Measurements from ENCODE around the gene COL6A1.
"Not testable (repeated sequence)": the region's sequence is repeated elsewhere in the genome, so short reads cannot be mapped to it uniquely, and the experiment has no call there.

COL6A1 gene

DNA sequence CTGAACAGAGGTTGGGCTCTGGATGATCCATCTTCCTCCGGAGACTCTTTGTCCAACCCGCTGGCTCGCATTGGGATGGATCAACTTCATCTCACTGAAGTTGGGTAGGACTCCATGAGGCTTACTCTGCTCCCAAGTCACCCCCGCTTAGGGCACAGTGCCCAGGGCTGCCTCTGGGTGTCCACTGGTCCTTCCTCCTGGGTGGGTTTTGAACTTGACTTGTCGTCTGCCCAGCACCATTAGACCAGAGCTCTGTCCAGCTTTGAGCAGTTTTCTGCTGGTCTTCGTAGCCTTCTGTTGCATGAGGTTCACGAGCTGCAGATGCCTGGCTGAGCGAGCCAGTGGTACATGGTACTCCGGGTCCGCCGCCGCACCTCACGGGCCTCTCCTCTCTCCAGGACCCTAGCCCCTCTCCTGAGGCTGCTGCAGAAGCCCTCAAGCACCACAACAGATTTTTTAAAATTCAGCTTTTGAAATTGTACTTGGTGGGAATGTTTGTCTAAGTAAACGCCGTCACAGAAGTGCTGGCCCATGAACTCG, 33.8 kb upstream of the COL6A1 start:
- FAIRE-seq (no peak), DNase-seq (ENCODE audit: insufficient read length) (no peak)
- TF ChIP-seq POLR2A (IDR thresholded peaks at IDR 0.05; ENCODE audit: low read depth, low read length) (no peak), TAF1 (IDR thresholded peaks at IDR 0.05; ENCODE audit: borderline replicate concordance, low read depth, low read length) (no peak), POLR2AphosphoS5 (IDR thresholded peaks at IDR 0.05; ENCODE audit: low read depth, low read length) (no peak)

DNA sequence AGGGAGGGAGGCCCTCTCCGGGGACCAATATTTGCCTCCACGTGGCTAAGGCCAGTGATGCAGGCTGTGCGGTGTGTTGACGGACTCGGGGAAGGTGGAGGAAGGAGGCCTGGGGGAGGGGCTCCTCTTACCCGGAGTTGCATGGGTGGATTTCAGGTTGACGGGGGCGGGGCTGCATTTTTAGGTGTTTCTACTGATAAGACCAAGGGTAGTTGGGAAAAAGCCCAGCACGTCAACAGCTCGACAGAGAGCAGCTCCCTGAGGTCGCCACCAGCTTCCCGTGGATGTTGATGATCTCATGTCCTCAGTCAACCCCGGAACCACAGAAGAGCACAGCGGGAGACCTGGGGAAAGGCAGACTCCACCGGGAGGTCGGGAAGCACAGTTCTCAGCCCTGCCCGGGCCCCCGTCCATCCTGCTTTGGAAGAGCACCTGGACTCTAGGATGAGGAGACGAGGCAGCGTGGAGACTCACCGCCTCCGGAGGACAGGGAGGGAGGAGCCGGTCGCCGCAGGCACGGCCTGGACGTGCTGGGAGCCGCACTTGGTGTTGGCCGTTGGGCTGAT, 32.9 kb upstream of the COL6A1 start:
- FAIRE-seq: no peak
- TF ChIP-seq TAF1 (IDR thresholded peaks at IDR 0.05; ENCODE audit: borderline replicate concordance, low read depth, low read length) (no peak), POLR2AphosphoS5 (IDR thresholded peaks at IDR 0.05; ENCODE audit: low read depth, low read length) (no peak), POLR2A (IDR thresholded peaks at IDR 0.05; ENCODE audit: low read depth, low read length) (no peak)
- no peak for DNase-seq (ENCODE audit: insufficient read length)

DNA sequence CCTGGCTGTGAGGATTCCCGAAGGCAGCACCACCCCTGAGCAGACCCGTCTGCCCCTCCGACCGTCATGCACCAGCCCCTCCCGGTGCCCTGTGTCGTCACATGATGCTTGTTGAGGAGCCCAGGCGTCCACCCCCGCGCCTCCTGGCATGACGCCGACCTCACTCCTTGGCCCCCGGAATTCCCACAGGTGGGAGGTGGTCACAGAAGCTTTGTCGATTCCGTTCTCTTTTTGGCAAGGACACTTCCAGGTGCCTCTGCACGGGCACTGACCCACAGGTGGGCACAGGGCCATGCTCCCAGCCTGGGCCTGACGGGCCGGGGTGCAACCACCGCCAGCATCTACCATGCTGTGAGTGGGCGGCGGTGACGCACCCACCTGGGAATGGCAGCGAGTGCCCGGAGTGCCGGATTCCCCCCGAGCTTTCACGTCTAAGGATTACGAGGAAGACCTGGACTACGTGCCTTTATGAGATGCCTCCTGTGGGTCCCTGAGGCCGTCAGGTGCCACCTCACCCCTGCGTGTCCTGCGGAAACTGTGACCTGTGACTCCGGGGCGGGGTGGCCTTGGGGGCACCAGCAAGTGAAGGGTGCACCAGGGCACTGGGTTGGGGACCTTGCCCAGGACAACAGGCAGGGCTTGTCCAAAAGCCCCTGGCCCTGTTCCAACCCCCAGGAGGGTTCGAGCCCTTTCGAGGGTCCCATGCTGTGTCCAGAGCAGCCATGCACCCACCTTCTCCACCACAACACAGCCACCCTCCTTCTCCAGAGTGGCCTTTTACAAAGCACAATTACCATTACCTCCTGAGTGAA, 31.4 kb upstream of the COL6A1 start:
- DNase-seq (ENCODE audit: insufficient read length): no peak
- FAIRE-seq: no peak
- TF ChIP-seq POLR2A (IDR thresholded peaks at IDR 0.05; ENCODE audit: low read depth, low read length): no peak
- no peak for TF ChIP-seq TAF1 (IDR thresholded peaks at IDR 0.05; ENCODE audit: borderline replicate concordance, low read depth, low read length)
- no peak for TF ChIP-seq POLR2AphosphoS5 (IDR thresholded peaks at IDR 0.05; ENCODE audit: low read depth, low read length)

GRCh38 chr21:45950740-45951515, 30.6 kb upstream of the COL6A1 start:
- no peak for TF ChIP-seq POLR2A (IDR thresholded peaks at IDR 0.05; ENCODE audit: low read depth, low read length)
- TF ChIP-seq TAF1 (IDR thresholded peaks at IDR 0.05; ENCODE audit: borderline replicate concordance, low read depth, low read length): no peak
- no peak for TF ChIP-seq POLR2AphosphoS5 (IDR thresholded peaks at IDR 0.05; ENCODE audit: low read depth, low read length)
- no peak for FAIRE-seq
- no peak for DNase-seq (ENCODE audit: insufficient read length)

GRCh38 chr21:45951676-45952075, 29.9 kb upstream of the COL6A1 start:
- TF ChIP-seq POLR2A (IDR thresholded peaks at IDR 0.05; ENCODE audit: low read depth, low read length): no peak
- no peak for TF ChIP-seq TAF1 (IDR thresholded peaks at IDR 0.05; ENCODE audit: borderline replicate concordance, low read depth, low read length)
- no peak for DNase-seq (ENCODE audit: insufficient read length)
- FAIRE-seq: no peak

DNA sequence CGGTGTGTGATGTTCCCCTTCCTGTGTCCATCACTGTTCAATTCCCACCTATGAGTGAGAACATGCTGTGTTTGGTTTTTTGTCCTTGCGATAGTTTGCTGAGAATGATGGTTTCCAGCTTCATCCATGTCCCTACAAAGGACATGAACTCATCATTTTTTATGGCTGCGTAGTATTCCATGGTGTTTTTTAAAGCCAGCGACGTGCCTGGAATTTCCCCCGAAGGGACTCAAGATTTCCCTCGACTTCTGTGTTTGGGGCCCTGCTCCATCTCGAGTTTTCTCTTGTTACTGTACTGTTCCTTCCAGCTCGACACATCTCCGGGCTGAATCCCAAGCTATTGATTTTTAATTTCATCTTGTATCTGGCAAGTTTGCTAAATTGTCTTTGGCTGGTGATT, 29.0 kb upstream of the COL6A1 start:
- DNase-seq (ENCODE audit: insufficient read length); FAIRE-seq: not testable (repeated sequence)

DNA sequence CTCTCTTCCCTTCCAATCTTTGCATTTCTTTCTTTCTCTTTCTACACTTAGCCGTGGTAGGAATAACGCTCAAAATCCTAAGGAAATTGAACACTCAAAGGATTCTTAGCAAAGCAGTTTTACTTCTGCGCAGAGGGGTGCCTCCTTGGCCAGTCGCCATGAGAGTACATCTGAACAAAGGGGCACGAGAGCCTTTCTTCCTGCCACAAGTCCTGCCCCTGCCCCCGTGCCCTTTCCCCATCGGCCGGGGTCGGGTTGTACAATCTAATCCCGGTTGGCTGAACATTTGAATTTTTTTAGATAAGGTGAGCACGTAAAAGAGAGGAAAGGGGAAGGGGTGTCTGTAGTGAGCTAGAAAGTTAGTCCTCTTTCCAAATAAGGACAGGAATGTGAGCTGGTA, 28.6 kb upstream of the COL6A1 start:
- DNase-seq (ENCODE audit: insufficient read length): no peak
- no peak for FAIRE-seq
- no peak for TF ChIP-seq POLR2AphosphoS5 (IDR thresholded peaks at IDR 0.05; ENCODE audit: low read depth, low read length)
- TF ChIP-seq TAF1 (IDR thresholded peaks at IDR 0.05; ENCODE audit: borderline replicate concordance, low read depth, low read length): no peak
- no peak for TF ChIP-seq POLR2A (IDR thresholded peaks at IDR 0.05; ENCODE audit: low read depth, low read length)

DNA sequence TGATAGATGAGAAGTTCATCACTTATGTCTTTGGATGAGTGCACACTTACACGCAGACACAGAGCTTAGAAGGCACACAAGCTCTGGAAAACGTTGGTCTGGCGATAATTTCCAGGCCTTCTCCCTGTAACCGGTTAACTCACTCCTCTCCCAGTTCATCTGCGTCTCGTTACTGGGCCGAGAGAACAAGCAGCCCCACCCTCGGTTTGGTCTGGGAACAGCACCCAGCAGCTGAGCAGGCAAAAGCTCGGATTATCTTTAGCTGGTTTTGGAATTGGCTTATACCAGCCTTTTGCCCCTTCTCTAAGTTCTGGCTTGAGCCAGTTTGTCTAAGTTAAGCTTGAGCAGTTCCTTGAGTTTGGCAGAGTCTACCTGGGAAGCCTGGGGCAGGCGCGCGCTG, 27.3 kb upstream of the COL6A1 start:
- TF ChIP-seq TAF1 (IDR thresholded peaks at IDR 0.05; ENCODE audit: borderline replicate concordance, low read depth, low read length): no peak
- no peak for TF ChIP-seq POLR2A (IDR thresholded peaks at IDR 0.05; ENCODE audit: low read depth, low read length)
- no peak for TF ChIP-seq POLR2AphosphoS5 (IDR thresholded peaks at IDR 0.05; ENCODE audit: low read depth, low read length)
- no peak for DNase-seq (ENCODE audit: insufficient read length)
- FAIRE-seq: no peak

DNA sequence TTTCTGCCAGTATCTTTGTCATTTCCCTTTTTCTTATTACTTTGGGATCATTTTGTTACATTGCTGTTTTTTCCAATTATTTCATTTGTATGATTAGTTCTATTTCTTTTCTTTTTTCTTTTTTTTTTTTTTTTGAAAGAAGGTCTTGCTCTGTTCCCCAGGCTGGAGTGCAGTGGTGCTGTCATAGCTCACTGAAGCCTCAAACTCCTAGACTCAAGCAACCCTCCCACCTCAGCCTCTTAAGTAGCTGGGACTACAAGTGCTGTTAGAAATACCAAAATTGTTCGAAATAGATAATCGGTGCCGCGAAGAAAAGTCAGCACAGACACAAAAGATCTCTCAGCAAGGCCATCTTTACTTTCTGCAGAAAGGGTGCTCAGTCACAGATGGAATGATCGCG, 26.6 kb upstream of the COL6A1 start:
- no peak for TF ChIP-seq POLR2AphosphoS5 (IDR thresholded peaks at IDR 0.05; ENCODE audit: low read depth, low read length)
- no peak for TF ChIP-seq TAF1 (IDR thresholded peaks at IDR 0.05; ENCODE audit: borderline replicate concordance, low read depth, low read length)
- no peak for TF ChIP-seq POLR2A (IDR thresholded peaks at IDR 0.05; ENCODE audit: low read depth, low read length)
- no peak for DNase-seq (ENCODE audit: insufficient read length)
- no peak for FAIRE-seq

DNA sequence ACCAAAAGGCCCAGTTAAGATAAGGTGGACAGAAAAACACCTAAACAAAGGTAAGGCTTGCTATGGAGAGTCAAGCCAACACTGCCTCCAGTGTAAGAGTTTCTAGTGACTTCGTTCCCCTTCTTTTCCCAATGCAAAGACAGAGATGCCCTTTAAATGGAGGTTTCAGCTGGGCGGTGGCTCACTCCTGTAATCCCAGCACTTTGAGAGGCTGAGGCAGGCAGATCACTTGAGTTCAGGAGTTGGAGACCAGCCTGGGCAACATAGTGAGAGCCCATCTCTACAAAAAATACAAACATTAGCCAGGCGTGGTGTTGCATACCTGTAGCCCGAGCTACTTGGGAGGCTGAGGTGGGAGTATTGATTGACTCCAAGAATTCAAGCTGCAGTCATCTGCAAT, 24.0 kb upstream of the COL6A1 start:
- no peak for DNase-seq (ENCODE audit: insufficient read length)
- no peak for FAIRE-seq
- TF ChIP-seq POLR2A (IDR thresholded peaks at IDR 0.05; ENCODE audit: low read depth, low read length) (no peak), POLR2AphosphoS5 (IDR thresholded peaks at IDR 0.05; ENCODE audit: low read depth, low read length) (no peak), TAF1 (IDR thresholded peaks at IDR 0.05; ENCODE audit: borderline replicate concordance, low read depth, low read length) (no peak)

DNA sequence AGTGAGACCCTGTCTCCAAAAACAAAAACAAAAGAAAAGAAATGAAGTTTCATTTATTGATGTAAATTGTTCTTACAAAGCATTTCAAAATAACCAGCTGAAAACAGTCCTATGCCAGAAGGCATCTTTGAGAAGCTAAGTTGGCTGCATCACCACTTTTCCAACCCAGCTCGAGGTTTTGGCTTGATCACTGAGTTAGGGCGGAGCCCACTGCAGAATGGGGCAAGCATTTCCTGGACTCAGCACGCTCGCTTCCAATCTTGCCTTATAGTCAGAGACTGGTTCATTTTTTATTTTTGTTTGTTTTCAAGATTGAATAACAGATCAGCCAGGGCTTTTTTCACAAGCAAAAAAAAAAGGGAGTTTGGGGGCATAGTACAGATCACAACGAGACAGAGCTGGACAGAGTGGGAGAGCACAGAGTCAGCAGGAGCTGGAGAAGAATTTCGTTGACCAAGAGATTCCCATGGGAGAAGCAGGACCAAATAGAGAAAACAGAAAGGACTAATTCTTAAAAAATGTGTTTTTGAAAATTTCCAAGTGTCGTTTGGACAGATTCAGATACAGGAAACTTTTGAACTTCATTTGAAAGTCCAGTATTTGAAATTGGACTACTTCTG, 23.5 kb upstream of the COL6A1 start:
- no peak for FAIRE-seq
- no peak for DNase-seq (ENCODE audit: insufficient read length)
- TF ChIP-seq TAF1 (IDR thresholded peaks at IDR 0.05; ENCODE audit: borderline replicate concordance, low read depth, low read length) (no peak), POLR2AphosphoS5 (IDR thresholded peaks at IDR 0.05; ENCODE audit: low read depth, low read length) (no peak)
